Right ventricle myocardium inferior (tissue), 1 donor: Measurements from ENCODE around the gene MEF2D. TPM values are rescaled to one million over a fixed set of nuclear protein-coding genes. Genes with fewer than 3 reads are reported as not detected.
A peak's percentile ranks its signal among the peaks of the same experiment; 100 is the strongest.

Source experiments
- ATAC-seq: fragments of 200-7000 bp; cut with Tn5 transposase; one replicate; pipeline ENCODE4 v1.9.1; 2020; ENCODE audit warnings: mild to moderate bottlenecking, moderate library complexity
- DNase-seq: peaks from one replicate; pipeline ENCODE4 v3.0.0; 2021; ENCODE audit errors: missing footprints
- intact Hi-C: fragments of 100-400 bp; cut with DNase I; formaldehyde crosslinking; loops from one replicate; pipeline ENCODE4 v1.11.0; 2022
- total RNA-seq: library from RNA; stranded (reverse); fragmentation: NEBNext Ultra II Directional; extraction: Animal tissue kit (Norgen Biotek cat#: 25700); gene quantifications from one replicate; pipeline ENCODE4 v1.2.1, GENCODE V29; 2021
- donor health status: DM: no; HTN: yes; CAD: no; lungs with severe emphysema.

Gene MEF2D
- total RNA-seq, 1 donor from 2014 or later, result 99.7 TPM

- intact Hi-C loops, result loop anchor here (2.0 kb wide), 1 partner anchor 157 kb away; no protein-coding TSS in a partner anchor
- DNase-seq, result no peak
- ATAC-seq, result no peak
Observed at GRCh38 chr1:156503698-156504437, 3.3 kb upstream of the MEF2D start.

GRCh38 chr1:156502894-156503697, 2.5 kb upstream of the MEF2D start:
- ATAC-seq (peak; percentile 23), DNase-seq (peak; percentile 75)
- intact Hi-C loops, result no loop called here

- intact Hi-C loops, result no loop called here
- ATAC-seq (no peak), DNase-seq (no peak)
Observed at GRCh38 chr1:156502391-156502893, 1.9 kb upstream of the MEF2D start.

GRCh38 chr1:156500793-156501506, 375 bp upstream of the MEF2D start:
- intact Hi-C loops, result loop anchor here (1.0 kb wide), 1 partner anchor 44 kb away; no protein-coding TSS in a partner anchor
- peak; percentile 85 for ATAC-seq
- peak; percentile 96 for DNase-seq

GRCh38 chr1:156499842-156500542, 583 bp downstream of the MEF2D start:
- intact Hi-C loops, result no loop called here
- DNase-seq, result peak; percentile 81
- ATAC-seq, result peak; percentile 8

- intact Hi-C loops, result no loop called here
- no peak for DNase-seq
Observed at GRCh38 chr1:156499194-156499841, 1.3 kb downstream of the MEF2D start.

GRCh38 chr1:156498432-156499193, 2.0 kb downstream of the MEF2D start:
- DNase-seq (peak; percentile 78), ATAC-seq (no peak)
- intact Hi-C loops, result no loop called here

More at GRCh38 chr1:156499194-156499841, 1.3 kb downstream of the MEF2D start:
- no peak for ATAC-seq

- DNase-seq, result no peak
- no peak for ATAC-seq
- intact Hi-C loops, result no loop called here
Observed at GRCh38 chr1:156497743-156498431, 2.7 kb downstream of the MEF2D start.

GRCh38 chr1:156497078-156497742, 3.4 kb downstream of the MEF2D start:
- no peak for ATAC-seq
- intact Hi-C loops, result no loop called here

GRCh38 chr1:156496211-156496761, 4.3 kb downstream of the MEF2D start:
- DNase-seq (no peak), ATAC-seq (no peak)
- intact Hi-C loops, result no loop called here

More at GRCh38 chr1:156497078-156497742, 3.4 kb downstream of the MEF2D start:
- no peak for DNase-seq

- intact Hi-C loops, result no loop called here
- ATAC-seq, result peak; percentile 33
Observed at GRCh38 chr1:156495401-156496140, 5.0 kb downstream of the MEF2D start.

GRCh38 chr1:156494309-156494895, 6.2 kb downstream of the MEF2D start:
- no peak for ATAC-seq
- intact Hi-C loops, result no loop called here
- no peak for DNase-seq

More at GRCh38 chr1:156495401-156496140, 5.0 kb downstream of the MEF2D start:
- DNase-seq, result peak; percentile 88

- DNase-seq, result no peak
- intact Hi-C loops, result no loop called here
- no peak for ATAC-seq
Observed at GRCh38 chr1:156493742-156494141, 6.8 kb downstream of the MEF2D start.

- intact Hi-C loops, result no loop called here
- DNase-seq (no peak), ATAC-seq (no peak)
Observed at GRCh38 chr1:156493154-156493631, 7.4 kb downstream of the MEF2D start.

GRCh38 chr1:156492591-156493080, 7.9 kb downstream of the MEF2D start:
- intact Hi-C loops, result no loop called here
- ATAC-seq (no peak), DNase-seq (no peak)
